ENCODE results near the gene IGF2BP1. TPM values are rescaled to one million over a fixed set of nuclear protein-coding genes. Genes with fewer than 3 reads are reported as not detected.
"Not testable (repeated sequence)": the region's sequence is repeated elsewhere in the genome, so short reads cannot be mapped to it uniquely, and the experiment has no call there.

Gene IGF2BP1
- total RNA-seq, 2 experiments from 2014 or later: not detected

DNA sequence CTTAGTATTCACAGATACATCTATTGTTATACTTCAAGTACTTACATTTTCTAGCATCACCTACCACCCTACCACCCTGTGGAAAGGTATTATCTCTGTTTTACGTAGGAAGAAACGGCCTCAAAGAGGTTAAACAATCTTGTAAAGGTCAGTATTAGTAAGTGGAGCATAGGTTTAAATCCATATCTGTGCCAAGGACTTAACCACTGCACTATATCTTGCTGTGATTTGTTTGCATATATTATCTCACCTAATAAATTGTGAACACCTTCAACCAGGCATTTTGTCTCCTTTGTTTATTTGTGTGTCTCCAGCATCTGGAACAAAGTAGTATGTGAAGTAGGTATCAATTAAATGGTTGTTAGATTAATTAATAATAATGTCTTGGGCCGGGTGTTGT is 27.3 kb downstream of the IGF2BP1 start:
- Mint-ChIP-seq H3K36me3 (ENCODE audit: low read depth) (no peaks in the 10 kb centered on the region), H3K27ac (no peak overlapping the region)
- CTCF ChIA-PET: no interaction called here

DNA sequence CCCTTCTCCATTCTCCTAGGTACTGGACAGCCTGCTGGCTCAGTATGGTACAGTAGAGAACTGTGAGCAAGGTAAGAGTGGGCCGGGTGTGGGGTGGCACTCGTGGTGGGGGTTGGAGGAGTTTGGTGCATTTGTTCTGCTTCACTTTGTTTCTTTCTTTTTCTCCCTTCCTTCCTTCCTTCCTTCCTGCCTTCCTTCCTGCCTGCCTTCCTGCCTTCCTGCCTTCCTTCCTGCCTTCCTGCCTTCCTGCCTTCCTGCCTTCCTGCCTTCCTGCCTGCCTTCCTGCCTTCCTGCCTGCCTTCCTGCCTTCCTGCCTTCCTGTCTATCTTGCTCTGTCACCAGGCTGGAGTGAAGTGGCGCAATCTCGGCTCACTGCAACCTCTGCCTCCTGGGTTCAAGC is 29.3 kb downstream of the IGF2BP1 start:
- CTCF ChIA-PET; H3K36me3 Mint-ChIP-seq (ENCODE audit: low read depth); H3K27me3 Mint-ChIP-seq (ENCODE audit: low read depth); DNase-seq; H3K4me3 Mint-ChIP-seq; POLR2A ChIA-PET; H3K9me3 Mint-ChIP-seq (ENCODE audit: insufficient read depth); ATAC-seq; H3K4me1 Mint-ChIP-seq (ENCODE audit: low read depth); H3K27ac Mint-ChIP-seq: not testable (repeated sequence)

More for the DNA sequence above, 27.3 kb downstream of the IGF2BP1 start:
- POLR2A ChIA-PET: no interaction called here
- no peak overlapping the region for H3K4me3 Mint-ChIP-seq
- DNase-seq: no peak
- no peak for ATAC-seq
- H3K4me1 Mint-ChIP-seq (ENCODE audit: low read depth): no peaks in the 10 kb centered on the region
- H3K9me3 Mint-ChIP-seq (ENCODE audit: insufficient read depth): no peaks in the 10 kb centered on the region
- H3K27me3 Mint-ChIP-seq (ENCODE audit: low read depth): peaks cover 6% of the 10 kb centered on the region

DNA sequence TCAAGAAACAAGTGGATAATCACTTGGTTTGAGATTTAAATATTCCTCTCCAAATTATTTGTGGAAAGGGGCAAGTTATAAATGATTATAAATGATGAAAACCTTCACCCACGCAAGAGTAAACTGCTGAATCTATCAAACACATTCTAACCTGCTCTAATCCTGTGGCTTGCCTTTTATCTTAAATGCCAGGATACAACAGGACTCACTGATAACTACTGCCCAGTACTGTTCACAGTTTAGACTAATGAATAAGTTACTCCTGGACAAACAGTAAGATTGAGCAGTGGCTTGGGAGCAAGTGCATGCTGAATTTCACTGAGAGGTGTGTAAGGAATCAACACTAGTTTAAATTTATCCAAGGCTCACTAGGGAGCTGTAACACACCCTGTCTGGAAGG is 31.1 kb downstream of the IGF2BP1 start:
- Mint-ChIP-seq H3K27ac (no peak overlapping the region), H3K4me3 (no peak overlapping the region), H3K36me3 (ENCODE audit: low read depth) (no peaks in the 10 kb centered on the region), H3K9me3 (ENCODE audit: insufficient read depth) (no peaks in the 10 kb centered on the region), H3K27me3 (ENCODE audit: low read depth) (peaks cover 3% of the 10 kb centered on the region), H3K4me1 (ENCODE audit: low read depth) (no peaks in the 10 kb centered on the region)
- ATAC-seq (no peak), DNase-seq (no peak)
- CTCF ChIA-PET: no interaction called here
- POLR2A ChIA-PET: no interaction called here

DNA sequence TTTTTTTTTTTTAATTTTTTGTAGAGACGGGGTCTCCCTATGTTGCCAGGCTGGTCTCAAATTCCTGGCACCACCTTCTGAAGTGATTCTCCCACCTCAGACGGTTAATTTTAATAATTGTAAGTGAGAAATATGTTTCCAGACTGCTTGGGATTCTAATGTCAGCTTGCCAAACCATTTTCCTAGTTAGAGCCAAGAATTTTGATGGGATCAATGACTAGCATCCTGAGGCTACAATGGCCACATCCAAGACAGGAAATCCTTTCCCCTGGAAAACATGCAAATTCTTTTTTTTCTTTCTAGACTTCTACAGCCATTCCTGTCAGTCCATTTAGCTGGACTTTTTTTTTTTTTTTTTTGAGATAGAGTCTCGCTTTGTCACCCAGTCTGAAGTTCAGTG is 32.6 kb downstream of the IGF2BP1 start:
- POLR2A ChIA-PET: interaction anchor here (1.1 kb wide), 1 partner anchor 115 kb away, joined by 5 read pairs; no protein-coding TSS in a partner anchor
- CTCF ChIA-PET: interaction anchor here (1.6 kb wide), 1 partner anchor 146 kb away, joined by 5 read pairs; no protein-coding TSS in a partner anchor
- Mint-ChIP-seq H3K4me1 (ENCODE audit: low read depth) (no peaks in the 10 kb centered on the region), H3K27ac (no peak overlapping the region), H3K9me3 (ENCODE audit: insufficient read depth) (no peaks in the 10 kb centered on the region), H3K4me3 (no peak overlapping the region), H3K27me3 (ENCODE audit: low read depth) (peaks cover 3% of the 10 kb centered on the region), H3K36me3 (ENCODE audit: low read depth) (no peaks in the 10 kb centered on the region)
- ATAC-seq: no peak
- DNase-seq: no peak

DNA sequence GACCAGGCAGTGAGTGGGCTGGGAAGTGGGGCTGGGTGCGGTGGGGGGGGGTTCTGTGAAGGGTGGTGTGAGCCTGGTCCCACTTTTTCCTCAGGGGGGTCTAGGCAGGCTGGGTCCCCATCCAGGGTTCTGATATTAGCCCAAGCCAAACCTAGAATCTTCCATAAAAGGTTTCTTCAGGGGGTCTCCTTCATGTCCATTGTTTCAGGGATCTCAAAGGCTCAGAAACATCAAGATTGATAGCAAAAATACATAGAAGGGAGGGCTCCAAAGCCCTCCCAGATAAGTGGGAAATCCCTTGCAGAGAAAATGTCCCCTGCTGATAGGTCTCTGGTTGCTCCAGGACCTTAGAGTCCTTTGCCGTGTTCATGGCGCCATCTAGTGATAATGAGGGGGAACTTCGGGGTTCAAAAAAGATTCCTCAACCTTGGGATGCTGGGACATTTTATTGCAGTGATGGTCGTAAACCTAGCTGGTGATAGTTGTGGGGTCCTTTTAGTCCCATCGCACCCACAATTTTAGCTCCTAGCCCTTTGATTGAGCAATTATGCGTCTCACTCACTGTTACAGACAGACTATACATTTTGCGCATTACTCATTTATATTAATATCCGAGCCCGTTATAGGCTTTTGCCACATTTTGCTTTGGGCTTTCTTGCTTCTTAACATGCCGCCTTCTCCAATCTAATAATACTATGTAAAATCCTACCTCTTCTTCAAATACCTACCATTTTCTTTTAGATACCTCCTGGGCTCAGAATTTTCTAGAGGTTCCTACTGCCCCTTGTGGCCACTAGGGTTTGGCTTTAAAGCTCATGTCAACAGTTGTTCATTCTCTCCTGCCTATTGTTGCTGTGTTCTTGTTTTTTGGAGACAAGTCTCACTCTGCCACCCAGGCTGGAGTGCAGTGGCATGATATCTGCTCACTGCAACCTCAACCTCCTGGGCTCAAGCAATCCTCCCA is 35.1 kb downstream of the IGF2BP1 start:
- Mint-ChIP-seq H3K27ac (no peak overlapping the region), H3K27me3 (ENCODE audit: low read depth) (peaks cover 3% of the 10 kb centered on the region), H3K9me3 (ENCODE audit: insufficient read depth) (no peaks in the 10 kb centered on the region), H3K4me3 (no peak overlapping the region), H3K4me1 (ENCODE audit: low read depth) (no peaks in the 10 kb centered on the region), H3K36me3 (ENCODE audit: low read depth) (no peaks in the 10 kb centered on the region)
- ATAC-seq: peak; percentile 82
- DNase-seq: peak; percentile 64
- ChIA-PET POLR2A (interaction anchor here (0.6 kb wide), 1 partner anchor 13 kb away, joined by 9 read pairs; no protein-coding TSS in a partner anchor), CTCF (interaction anchor here (0.6 to 3.3 kb wide), 76 partner anchors 8 to 396 kb away, joined by 3 to 24 read pairs (median 4); partner anchors contain the start of genes ATP5MC1, PRAC2, SNF8 and UBE2Z)

DNA sequence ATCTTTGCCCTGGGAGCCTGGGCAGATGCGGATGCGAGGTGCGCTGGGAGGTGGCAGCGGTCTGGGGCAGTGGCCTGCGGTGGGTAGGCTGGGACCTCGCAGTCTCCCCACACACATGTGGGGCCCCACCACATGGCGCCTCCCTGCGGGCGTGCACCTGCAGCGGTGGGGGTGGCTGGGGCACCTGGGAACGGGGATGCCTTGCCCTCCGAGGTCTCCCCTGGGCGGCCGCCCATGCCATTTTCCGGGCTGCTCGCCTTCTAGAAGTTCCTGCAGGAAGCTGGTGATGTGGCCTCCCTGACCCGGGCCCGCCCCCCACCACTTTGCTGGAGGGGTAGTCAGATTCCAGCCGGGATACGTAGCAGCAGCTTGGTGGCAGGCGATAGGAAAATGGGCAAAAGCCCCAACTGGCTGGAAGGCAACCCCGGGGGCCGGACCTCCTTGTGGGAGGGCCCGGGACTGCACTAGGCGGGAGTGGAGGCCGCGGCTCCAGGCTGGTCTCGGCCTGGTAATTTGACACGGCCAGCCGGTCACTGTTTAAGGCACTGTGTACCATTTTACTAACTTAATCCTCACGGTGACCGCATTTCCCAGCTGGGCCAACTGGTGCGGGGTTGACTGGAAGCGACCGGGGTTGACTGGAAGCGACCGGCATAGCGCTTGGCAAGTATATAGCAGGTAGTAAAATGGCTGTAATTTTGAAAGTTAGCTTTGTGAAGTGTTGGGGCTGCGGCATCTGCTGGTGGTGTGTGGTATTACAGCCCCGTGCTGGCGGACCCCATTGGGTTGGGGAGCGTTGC is 38.5 kb downstream of the IGF2BP1 start:
- Mint-ChIP-seq H3K27ac (no peak overlapping the region), H3K9me3 (ENCODE audit: insufficient read depth) (no peaks in the 10 kb centered on the region), H3K36me3 (ENCODE audit: low read depth) (no peaks in the 10 kb centered on the region), H3K4me3 (no peak overlapping the region), H3K4me1 (ENCODE audit: low read depth) (no peaks in the 10 kb centered on the region), H3K27me3 (ENCODE audit: low read depth) (peaks cover 12% of the 10 kb centered on the region)
- DNase-seq (peak; percentile 56), ATAC-seq (no peak)
- ChIA-PET POLR2A (no interaction called here), CTCF (interaction anchor here (1.0 to 2.0 kb wide), 13 partner anchors 10 to 357 kb away, joined by 3 to 9 read pairs (median 4); no protein-coding TSS in a partner anchor)

DNA sequence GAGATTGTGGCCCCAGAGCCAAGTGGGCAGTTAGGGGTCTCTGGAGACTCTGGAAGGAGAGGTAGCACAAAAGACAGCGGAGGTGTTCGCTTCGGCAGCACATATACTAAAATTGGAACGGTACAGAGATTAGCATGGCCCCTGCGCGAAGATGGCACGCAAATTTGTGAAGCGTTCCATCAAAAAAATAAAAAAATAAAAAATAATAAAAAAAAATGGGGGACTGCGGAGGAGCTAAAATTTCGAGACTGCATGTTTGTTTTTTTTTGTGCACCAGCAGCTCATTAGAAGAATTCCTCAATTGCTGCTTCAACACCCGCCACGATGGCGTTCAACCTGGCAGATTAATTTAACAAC is 39.1 kb downstream of the IGF2BP1 start:
- H3K27ac Mint-ChIP-seq: no peak overlapping the region
- ChIA-PET POLR2A (no interaction called here), CTCF (interaction anchor here (1.0 to 2.0 kb wide), 12 partner anchors 9 to 358 kb away, joined by 3 to 9 read pairs (median 4); no protein-coding TSS in a partner anchor)
- ATAC-seq: no peak
- H3K9me3 Mint-ChIP-seq (ENCODE audit: insufficient read depth): no peaks in the 10 kb centered on the region
- no peak overlapping the region for H3K4me3 Mint-ChIP-seq
- H3K4me1 Mint-ChIP-seq (ENCODE audit: low read depth): no peaks in the 10 kb centered on the region
- H3K27me3 Mint-ChIP-seq (ENCODE audit: low read depth): peaks cover 9% of the 10 kb centered on the region
- H3K36me3 Mint-ChIP-seq (ENCODE audit: low read depth): no peaks in the 10 kb centered on the region
- no peak for DNase-seq

DNA sequence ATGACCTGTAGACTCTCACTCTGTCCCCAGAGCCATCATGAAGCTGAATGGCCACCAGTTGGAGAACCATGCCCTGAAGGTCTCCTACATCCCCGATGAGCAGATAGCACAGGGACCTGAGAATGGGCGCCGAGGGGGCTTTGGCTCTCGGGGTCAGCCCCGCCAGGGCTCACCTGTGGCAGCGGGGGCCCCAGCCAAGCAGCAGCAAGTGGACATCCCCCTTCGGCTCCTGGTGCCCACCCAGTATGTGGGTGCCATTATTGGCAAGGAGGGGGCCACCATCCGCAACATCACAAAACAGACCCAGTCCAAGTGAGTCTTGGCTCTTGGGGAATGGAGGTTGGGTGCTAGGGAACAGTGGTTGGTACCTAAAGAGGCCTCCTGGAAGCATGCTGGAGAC is 41.0 kb downstream of the IGF2BP1 start:
- ATAC-seq (no peak), DNase-seq (no peak)
- POLR2A ChIA-PET: no interaction called here
- Mint-ChIP-seq H3K4me1 (ENCODE audit: low read depth) (no peaks in the 10 kb centered on the region), H3K4me3 (no peak overlapping the region), H3K36me3 (ENCODE audit: low read depth) (no peaks in the 10 kb centered on the region), H3K9me3 (ENCODE audit: insufficient read depth) (no peaks in the 10 kb centered on the region), H3K27ac (no peak overlapping the region), H3K27me3 (ENCODE audit: low read depth) (peaks cover 9% of the 10 kb centered on the region)
- CTCF ChIA-PET: no interaction called here

DNA sequence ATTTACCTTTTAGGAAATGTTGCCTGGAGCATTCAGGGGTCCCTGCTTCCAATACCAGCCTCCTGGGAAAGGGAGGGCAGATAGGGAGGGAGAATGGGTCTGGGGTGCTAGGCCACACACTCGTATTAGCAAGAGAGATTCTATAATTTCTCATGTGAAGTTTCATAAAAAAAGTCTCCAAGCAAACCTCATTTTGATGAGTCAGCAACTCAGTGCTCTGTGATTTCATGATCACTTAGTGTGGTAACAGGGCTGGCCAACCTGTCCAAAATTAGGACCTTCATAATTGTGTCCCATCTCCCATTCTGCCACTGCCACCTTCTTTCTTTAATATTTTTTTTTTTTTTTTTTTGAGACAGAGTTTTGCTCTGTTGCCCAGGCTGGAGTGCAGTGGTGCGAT is 41.4 kb downstream of the IGF2BP1 start:
- ChIA-PET POLR2A (interaction anchor here (0.6 kb wide), 1 partner anchor 872 kb away, joined by 3 read pairs; no protein-coding TSS in a partner anchor), CTCF (no interaction called here)
- Mint-ChIP-seq H3K36me3 (ENCODE audit: low read depth) (no peaks in the 10 kb centered on the region), H3K27me3 (ENCODE audit: low read depth) (peaks cover 9% of the 10 kb centered on the region), H3K4me1 (ENCODE audit: low read depth) (no peaks in the 10 kb centered on the region), H3K27ac (no peak overlapping the region), H3K4me3 (no peak overlapping the region), H3K9me3 (ENCODE audit: insufficient read depth) (no peaks in the 10 kb centered on the region)
- DNase-seq: no peak
- ATAC-seq: no peak

DNA sequence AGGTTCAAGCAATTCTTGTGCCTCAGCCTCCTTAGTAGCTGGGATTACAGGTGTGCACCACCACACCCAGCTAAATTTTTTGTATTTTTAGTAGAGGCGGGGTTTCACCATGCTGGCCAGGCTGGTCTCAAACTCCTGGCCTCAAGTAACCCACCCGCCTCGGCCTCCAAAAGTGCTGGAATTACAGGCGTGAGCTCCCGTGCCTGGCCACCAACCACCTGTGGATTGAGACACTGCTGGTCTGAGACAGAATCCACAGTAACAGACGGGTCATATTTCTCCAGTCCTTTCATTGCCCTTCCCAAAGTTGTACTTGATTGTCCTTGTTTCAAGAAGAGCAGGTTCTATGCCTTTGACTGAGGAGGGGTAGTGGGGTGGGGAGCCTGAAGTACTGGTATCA is 42.3 kb downstream of the IGF2BP1 start:
- H3K9me3 Mint-ChIP-seq (ENCODE audit: insufficient read depth); H3K36me3 Mint-ChIP-seq (ENCODE audit: low read depth); POLR2A ChIA-PET; H3K27ac Mint-ChIP-seq; H3K4me1 Mint-ChIP-seq (ENCODE audit: low read depth); DNase-seq; H3K4me3 Mint-ChIP-seq; ATAC-seq: not testable (repeated sequence)
- CTCF ChIA-PET: interaction anchor here (1.0 to 1.8 kb wide), 2 partner anchors 160 to 361 kb away, joined by 3 to 6 read pairs; no protein-coding TSS in a partner anchor
- H3K27me3 Mint-ChIP-seq (ENCODE audit: low read depth): peaks cover 12% of the 10 kb centered on the region

DNA sequence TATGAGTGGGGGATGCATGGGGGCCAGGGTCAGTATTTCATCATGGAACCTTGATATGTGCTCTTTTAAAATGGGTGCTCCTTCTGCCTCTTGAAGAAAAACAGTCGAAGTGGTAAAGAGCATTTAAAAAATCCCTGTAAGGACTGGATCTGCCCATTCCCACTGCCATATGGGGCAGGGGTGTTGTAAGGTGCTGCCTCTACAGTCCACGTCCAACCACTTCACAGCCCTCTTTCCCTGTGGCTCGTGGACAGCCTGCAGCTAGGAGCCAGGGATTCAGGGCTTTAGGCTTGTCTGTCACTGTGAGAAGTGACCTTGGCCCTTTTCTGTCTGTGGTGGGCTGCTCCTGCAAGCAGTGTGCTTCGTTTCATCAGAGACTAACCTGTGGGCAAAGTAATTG is 44.3 kb downstream of the IGF2BP1 start:
- Mint-ChIP-seq H3K27me3 (ENCODE audit: low read depth) (peaks cover 12% of the 10 kb centered on the region), H3K4me3 (no peak overlapping the region), H3K36me3 (ENCODE audit: low read depth) (no peaks in the 10 kb centered on the region), H3K4me1 (ENCODE audit: low read depth) (no peaks in the 10 kb centered on the region), H3K9me3 (ENCODE audit: insufficient read depth) (no peaks in the 10 kb centered on the region), H3K27ac (no peak overlapping the region)
- no peak for DNase-seq
- ChIA-PET POLR2A (no interaction called here), CTCF (no interaction called here)
- no peak for ATAC-seq

Data from activated CD8-positive, alpha-beta T cell treated with anti-CD3 and anti-CD28 coated beads, Interleukin-2, amount 10 ng/mL, durations not matched to agents 7 days and 5 days (primary cell).